Neutrophil (primary cell): Measurements from ENCODE around the gene GINM1.
A peak's percentile ranks its signal among the peaks of the same experiment; 100 is the strongest.

Experiments
- H3K27ac ChIP-seq: fragments of 200-600 bp; sonication (generic); 2 replicates; pipeline ENCODE4 v1.5.1; 2016; ENCODE audit warnings: mild to moderate bottlenecking, moderate library complexity
- H3K27me3 ChIP-seq: fragments of 200-600 bp; sonication (generic); 2 replicates; pipeline ENCODE4 v1.6.0; 2016; ENCODE audit warnings: mild to moderate bottlenecking
- H3K36me3 ChIP-seq: fragments of 200-600 bp; sonication (generic); 2 replicates; pipeline ENCODE4 v1.5.1; 2017
- H3K4me1 ChIP-seq, 2 experiments: fragments of 200-600 bp in 1 of 2; sonication (generic) in 1 of 2; 1 replicate in 1 of 2; 2 replicates in 1 of 2; pipeline versions ENCODE4 v1.5.1 to v1.6.1; 2013 to 2016; ENCODE audit warnings: low read depth in 1 of 2, low read length in 1 of 2, mild to moderate bottlenecking in 1 of 2, moderate library complexity in 1 of 2; ENCODE audit not compliant: control insufficient read depth in 1 of 2, insufficient read depth in 1 of 2
- H3K4me3 ChIP-seq, 2 experiments: fragments of 200-600 bp in 1 of 2; sonication (generic) in 1 of 2; 1 replicate in 1 of 2; 2 replicates in 1 of 2; pipeline ENCODE4 v1.5.1; 2013 to 2016; ENCODE audit warnings: low read depth in 1 of 2, low read length in 1 of 2, mild to moderate bottlenecking in 1 of 2, moderate library complexity in 1 of 2
- H3K9me3 ChIP-seq: fragments of 200-600 bp; sonication (generic); 2 replicates; pipeline ENCODE4 v1.5.1; 2016
- TF ChIP-seq, protein P1 (sequence below): fragments of 200-600 bp; sonication (generic); IDR thresholded peaks from 2 replicates; pipeline ENCODE4 v1.5.1; 2016; ENCODE audit warnings: antibody characterized with exemption

The GINM1 gene

DNA sequence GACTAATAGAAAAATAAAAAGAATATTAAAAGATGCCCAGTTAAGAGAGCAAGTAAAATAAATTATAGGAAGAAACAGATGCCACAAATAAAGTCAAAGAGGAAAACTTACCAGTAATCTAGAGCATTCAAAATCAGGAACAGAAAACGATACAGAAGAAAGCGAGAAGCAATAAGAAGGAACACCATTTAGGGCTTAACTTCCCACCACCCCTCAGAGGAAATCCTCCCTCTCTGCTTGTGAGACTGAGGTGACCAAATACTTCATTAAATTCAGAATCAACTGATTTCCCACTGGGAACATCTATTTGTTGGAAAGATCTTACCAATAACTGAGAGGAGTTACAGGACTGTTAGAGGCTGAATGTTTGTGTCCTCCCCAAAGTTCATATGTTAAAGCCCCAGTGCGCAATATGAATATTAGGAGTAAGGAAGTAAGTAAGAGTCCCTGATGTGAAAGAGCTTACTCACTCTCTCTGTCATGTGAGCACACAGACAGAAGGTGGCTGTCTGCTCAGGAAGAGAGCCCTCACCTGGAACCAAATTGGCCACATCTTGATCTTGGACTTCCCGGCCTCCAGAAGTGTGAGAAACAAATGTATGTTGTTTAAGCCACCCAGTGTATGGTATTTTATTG is 62.8 kb downstream of the GINM1 start:
- Histone ChIP-seq H3K4me1 (no peaks in the 10 kb centered on the region), H3K27ac (peak overlapping the region; percentile 24), H3K4me3 (no peak overlapping the region), H3K27me3 (no peaks in the 10 kb centered on the region), H3K36me3 (peaks cover 25% of the 10 kb centered on the region), H3K9me3 (no peaks in the 10 kb centered on the region)
- TF ChIP-seq, protein P1, sequence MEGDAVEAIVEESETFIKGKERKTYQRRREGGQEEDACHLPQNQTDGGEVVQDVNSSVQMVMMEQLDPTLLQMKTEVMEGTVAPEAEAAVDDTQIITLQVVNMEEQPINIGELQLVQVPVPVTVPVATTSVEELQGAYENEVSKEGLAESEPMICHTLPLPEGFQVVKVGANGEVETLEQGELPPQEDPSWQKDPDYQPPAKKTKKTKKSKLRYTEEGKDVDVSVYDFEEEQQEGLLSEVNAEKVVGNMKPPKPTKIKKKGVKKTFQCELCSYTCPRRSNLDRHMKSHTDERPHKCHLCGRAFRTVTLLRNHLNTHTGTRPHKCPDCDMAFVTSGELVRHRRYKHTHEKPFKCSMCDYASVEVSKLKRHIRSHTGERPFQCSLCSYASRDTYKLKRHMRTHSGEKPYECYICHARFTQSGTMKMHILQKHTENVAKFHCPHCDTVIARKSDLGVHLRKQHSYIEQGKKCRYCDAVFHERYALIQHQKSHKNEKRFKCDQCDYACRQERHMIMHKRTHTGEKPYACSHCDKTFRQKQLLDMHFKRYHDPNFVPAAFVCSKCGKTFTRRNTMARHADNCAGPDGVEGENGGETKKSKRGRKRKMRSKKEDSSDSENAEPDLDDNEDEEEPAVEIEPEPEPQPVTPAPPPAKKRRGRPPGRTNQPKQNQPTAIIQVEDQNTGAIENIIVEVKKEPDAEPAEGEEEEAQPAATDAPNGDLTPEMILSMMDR, result no peak

GRCh38 chr6:149634315-149634714 is 68.1 kb downstream of the GINM1 start:
- Histone ChIP-seq H3K4me3 (no peak overlapping the region), H3K27ac (no peak overlapping the region), H3K9me3 (no peaks in the 10 kb centered on the region), H3K27me3 (no peaks in the 10 kb centered on the region), H3K4me1 (no peaks in the 10 kb centered on the region), H3K36me3 (peaks cover 33% of the 10 kb centered on the region)
- TF ChIP-seq, protein P1, result no peak

DNA sequence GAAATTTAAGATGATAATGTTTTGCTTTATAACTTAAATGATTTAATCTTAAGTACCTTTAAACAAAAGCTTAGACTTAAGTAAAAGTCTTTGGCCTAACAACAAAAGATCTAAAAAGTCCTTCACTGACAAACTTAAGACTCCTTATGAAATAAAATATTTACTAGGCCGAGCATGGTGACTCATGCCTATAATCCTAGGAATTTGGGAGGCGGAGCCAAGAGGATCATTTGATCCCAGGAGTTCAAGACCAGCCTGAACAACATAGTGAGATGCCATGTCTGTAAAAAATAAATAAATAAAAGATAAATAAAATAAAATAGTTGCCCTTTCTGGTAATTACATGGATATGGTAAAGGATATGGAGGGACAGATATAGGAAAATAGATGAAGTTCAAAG is 69.9 kb downstream of the GINM1 start:
- no peaks in the 10 kb centered on the region for H3K9me3 ChIP-seq
- no peak overlapping the region for H3K4me3 ChIP-seq
- no peaks in the 10 kb centered on the region for H3K27me3 ChIP-seq
- TF ChIP-seq, protein P1, result no peak
- no peaks in the 10 kb centered on the region for H3K4me1 ChIP-seq
- H3K27ac ChIP-seq, result no peak overlapping the region
- peaks cover 23% of the 10 kb centered on the region for H3K36me3 ChIP-seq
